22Rv1 (cell line): ENCODE data around the gene SEMA5A.

Experiments used
- ZFX ChIP-seq: fragments of 450-650 bp; IDR thresholded peaks from 2 replicates; pipeline ENCODE4 v1.6.1; 2017; ENCODE audit warnings: antibody characterized with exemption, borderline replicate concordance
- TF ChIP-seq, protein P1 (sequence below): fragments of 450-650 bp; IDR thresholded peaks from 2 replicates; pipeline ENCODE4 v1.5.1; 2017; ENCODE audit warnings: mild to moderate bottlenecking

DNA sequence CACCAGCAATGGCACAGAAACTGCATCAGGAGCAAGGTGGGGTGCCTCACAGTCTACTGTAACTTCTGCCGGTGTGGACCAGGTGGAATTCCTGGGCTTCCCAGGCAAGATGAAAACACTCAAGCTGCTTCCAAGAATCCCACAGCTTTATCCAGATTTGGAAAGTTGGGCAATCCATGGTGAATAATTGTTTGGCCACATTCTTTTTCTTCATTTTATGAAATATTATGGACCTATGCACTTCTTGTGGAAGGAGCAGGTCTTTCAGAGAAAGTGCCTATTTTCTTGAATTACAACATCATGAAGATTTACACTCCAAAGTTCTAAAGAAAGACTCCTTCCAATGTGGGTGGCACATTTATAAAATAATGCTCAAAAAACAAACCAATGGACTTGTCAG is 503.6 kb downstream of the SEMA5A start:
- TF ChIP-seq, protein P1, sequence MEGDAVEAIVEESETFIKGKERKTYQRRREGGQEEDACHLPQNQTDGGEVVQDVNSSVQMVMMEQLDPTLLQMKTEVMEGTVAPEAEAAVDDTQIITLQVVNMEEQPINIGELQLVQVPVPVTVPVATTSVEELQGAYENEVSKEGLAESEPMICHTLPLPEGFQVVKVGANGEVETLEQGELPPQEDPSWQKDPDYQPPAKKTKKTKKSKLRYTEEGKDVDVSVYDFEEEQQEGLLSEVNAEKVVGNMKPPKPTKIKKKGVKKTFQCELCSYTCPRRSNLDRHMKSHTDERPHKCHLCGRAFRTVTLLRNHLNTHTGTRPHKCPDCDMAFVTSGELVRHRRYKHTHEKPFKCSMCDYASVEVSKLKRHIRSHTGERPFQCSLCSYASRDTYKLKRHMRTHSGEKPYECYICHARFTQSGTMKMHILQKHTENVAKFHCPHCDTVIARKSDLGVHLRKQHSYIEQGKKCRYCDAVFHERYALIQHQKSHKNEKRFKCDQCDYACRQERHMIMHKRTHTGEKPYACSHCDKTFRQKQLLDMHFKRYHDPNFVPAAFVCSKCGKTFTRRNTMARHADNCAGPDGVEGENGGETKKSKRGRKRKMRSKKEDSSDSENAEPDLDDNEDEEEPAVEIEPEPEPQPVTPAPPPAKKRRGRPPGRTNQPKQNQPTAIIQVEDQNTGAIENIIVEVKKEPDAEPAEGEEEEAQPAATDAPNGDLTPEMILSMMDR: no peak
- TF ChIP-seq ZFX: no peak
